RWPE2 (cell line): ENCODE measurements around the gene CHCHD3.
A peak's percentile ranks its signal among the peaks of the same experiment; 100 is the strongest.

Experiments used
- ATAC-seq: fragments of 200-7000 bp; cut with Tn5 transposase; 3 replicates; pipeline ENCODE4 v1.9.1; 2021; ENCODE audit warnings: low read depth
- DNase-seq: peaks from one replicate; pipeline ENCODE4 v3.0.0-alpha.2; 2020; ENCODE audit warnings: low spot score
- H3K27ac ChIP-seq: fragments of 450-650 bp; 2 replicates; pipeline ENCODE4 v1.5.1; 2017; ENCODE audit warnings: mild to moderate bottlenecking; ENCODE audit not compliant: poor library complexity, severe bottlenecking
- H3K27me3 ChIP-seq: fragments of 250-450 bp; sonication (Bioruptor Pico); 2 replicates; pipeline ENCODE4 v1.5.1; 2021; ENCODE audit warnings: mild to moderate bottlenecking, moderate library complexity; ENCODE audit not compliant: insufficient read depth, poor library complexity, severe bottlenecking
- H3K36me3 ChIP-seq: fragments of 250-450 bp; sonication (Bioruptor Pico); 2 replicates; pipeline ENCODE4 v1.5.1; 2020; ENCODE audit warnings: low read depth, mild to moderate bottlenecking, moderate library complexity
- H3K4me1 ChIP-seq: fragments of 250-450 bp; sonication (Bioruptor Pico); 2 replicates; pipeline ENCODE4 v1.5.1; 2021; ENCODE audit warnings: mild to moderate bottlenecking, moderate library complexity; ENCODE audit not compliant: insufficient read depth, poor library complexity, severe bottlenecking
- H3K4me3 ChIP-seq: fragments of 250-450 bp; sonication (Bioruptor Pico); 2 replicates; pipeline ENCODE4 v1.5.1; 2021; ENCODE audit warnings: mild to moderate bottlenecking, moderate library complexity; ENCODE audit not compliant: severe bottlenecking
- H3K9me3 ChIP-seq: fragments of 250-450 bp; sonication (Bioruptor Pico); 2 replicates; pipeline ENCODE4 v1.5.1; 2021; ENCODE audit warnings: mild to moderate bottlenecking, moderate library complexity; ENCODE audit not compliant: severe bottlenecking
- CTCF ChIP-seq: fragments of 450-650 bp; IDR thresholded peaks from one replicate; pipeline ENCODE4 v1.5.1; 2017; ENCODE audit warnings: mild to moderate bottlenecking, moderate library complexity; ENCODE audit not compliant: poor library complexity, severe bottlenecking

The CHCHD3 gene

GRCh38 chr7:132777956-132778355 lies 303.9 kb downstream of the CHCHD3 start:
- H3K4me3 ChIP-seq, result no peak overlapping the region
- H3K27ac ChIP-seq, result no peak overlapping the region
- H3K4me1 ChIP-seq, result peaks cover 8% of the 10 kb centered on the region
- H3K27me3 ChIP-seq, result no peaks in the 10 kb centered on the region
- no peak for ATAC-seq
- H3K9me3 ChIP-seq, result no peaks in the 10 kb centered on the region
- no peak for DNase-seq
- TF ChIP-seq CTCF, result no peak
- no peaks in the 10 kb centered on the region for H3K36me3 ChIP-seq

- H3K4me3 ChIP-seq, result no peak overlapping the region
- peaks cover 8% of the 10 kb centered on the region for H3K4me1 ChIP-seq
- TF ChIP-seq CTCF, result no peak
- H3K27ac ChIP-seq, result no peak overlapping the region
- no peaks in the 10 kb centered on the region for H3K36me3 ChIP-seq
- no peak for ATAC-seq
- DNase-seq, result no peak
- no peaks in the 10 kb centered on the region for H3K27me3 ChIP-seq
- no peaks in the 10 kb centered on the region for H3K9me3 ChIP-seq
These were observed 304.5 kb downstream of the CHCHD3 start for GRCh38 chr7:132777414-132777813.

GRCh38 chr7:132776048-132776620 lies 305.8 kb downstream of the CHCHD3 start:
- no peaks in the 10 kb centered on the region for H3K36me3 ChIP-seq
- no peak for TF ChIP-seq CTCF
- H3K4me1 ChIP-seq, result peaks cover 8% of the 10 kb centered on the region
- no peak overlapping the region for H3K4me3 ChIP-seq
- H3K27ac ChIP-seq, result no peak overlapping the region
- no peaks in the 10 kb centered on the region for H3K9me3 ChIP-seq
- no peak for ATAC-seq
- no peaks in the 10 kb centered on the region for H3K27me3 ChIP-seq
- no peak for DNase-seq

- Histone ChIP-seq H3K4me1 (peaks cover 8% of the 10 kb centered on the region), H3K9me3 (peaks cover 3% of the 10 kb centered on the region), H3K36me3 (no peaks in the 10 kb centered on the region), H3K4me3 (no peak overlapping the region), H3K27ac (no peak overlapping the region), H3K27me3 (no peaks in the 10 kb centered on the region)
- no peak for TF ChIP-seq CTCF
- ATAC-seq, result peak; percentile 94
- no peak for DNase-seq
These were observed 308.3 kb downstream of the CHCHD3 start for GRCh38 chr7:132773527-132773956.

GRCh38 chr7:132771301-132771730 lies 310.6 kb downstream of the CHCHD3 start:
- Histone ChIP-seq H3K4me3 (no peak overlapping the region), H3K36me3 (no peaks in the 10 kb centered on the region), H3K4me1 (peaks cover 8% of the 10 kb centered on the region), H3K27ac (no peak overlapping the region), H3K27me3 (no peaks in the 10 kb centered on the region), H3K9me3 (peaks cover 3% of the 10 kb centered on the region)
- no peak for TF ChIP-seq CTCF
- no peak for ATAC-seq
- no peak for DNase-seq
